ENCODE results near the gene MYBPC2.
"Not testable (repeated sequence)": the region's sequence is repeated elsewhere in the genome, so short reads cannot be mapped to it uniquely, and the experiment has no call there.

Gene MYBPC2

GRCh38 chr19:50466706-50467039 lies 34.0 kb downstream of the MYBPC2 start:
- no peak for DNase-seq (ENCODE audit: low spot score)
- Histone ChIP-seq H3K27ac (no peak overlapping the region), H3K4me3 (no peak overlapping the region)
- no peak for TF ChIP-seq CTCF (IDR thresholded peaks at IDR 0.05)

DNA sequence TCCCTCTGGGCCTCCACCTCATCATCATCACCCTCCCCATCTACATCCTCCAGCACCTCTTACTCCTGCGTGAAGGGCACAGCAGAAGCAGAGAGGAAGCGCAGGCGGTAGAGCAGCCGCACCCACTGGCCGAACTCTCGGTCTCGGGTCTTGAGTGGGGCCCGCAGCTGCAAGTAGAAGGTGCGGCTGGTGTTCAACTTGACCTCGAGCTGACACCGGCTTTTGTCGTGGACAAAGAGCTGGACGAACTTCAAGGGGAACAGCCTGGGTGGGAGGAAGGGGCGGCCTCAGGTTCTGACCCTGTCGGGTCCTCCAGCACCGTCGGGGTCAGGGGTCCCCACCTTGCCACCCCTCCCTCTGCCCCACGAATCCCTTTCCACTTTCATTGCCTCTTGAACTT lies 34.9 kb downstream of the MYBPC2 start:
- Histone ChIP-seq H3K4me3 (no peak overlapping the region), H3K27ac (no peak overlapping the region)
- no peak for TF ChIP-seq CTCF (IDR thresholded peaks at IDR 0.05)
- no peak for DNase-seq (ENCODE audit: low spot score)

DNA sequence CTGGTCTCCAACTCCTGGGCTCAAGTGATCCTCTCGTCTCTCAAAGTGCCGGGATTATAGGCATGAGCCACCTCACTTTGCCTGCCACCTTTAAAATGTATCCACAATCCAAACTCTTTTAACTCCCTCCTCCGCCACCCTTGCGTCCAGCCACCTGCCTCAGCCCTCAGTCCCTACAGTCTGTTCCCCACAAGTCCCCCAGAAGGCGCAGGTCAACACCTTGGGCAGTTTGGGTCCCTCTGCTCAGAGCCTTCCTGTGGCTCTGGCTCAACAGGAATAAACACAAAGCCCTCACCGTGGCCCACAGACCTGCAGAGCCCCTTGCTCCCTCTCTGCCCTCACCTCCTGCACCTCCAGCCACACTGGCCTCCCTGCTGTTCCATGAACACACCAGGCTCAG lies 36.1 kb downstream of the MYBPC2 start:
- DNase-seq (ENCODE audit: low spot score): no peak

DNA sequence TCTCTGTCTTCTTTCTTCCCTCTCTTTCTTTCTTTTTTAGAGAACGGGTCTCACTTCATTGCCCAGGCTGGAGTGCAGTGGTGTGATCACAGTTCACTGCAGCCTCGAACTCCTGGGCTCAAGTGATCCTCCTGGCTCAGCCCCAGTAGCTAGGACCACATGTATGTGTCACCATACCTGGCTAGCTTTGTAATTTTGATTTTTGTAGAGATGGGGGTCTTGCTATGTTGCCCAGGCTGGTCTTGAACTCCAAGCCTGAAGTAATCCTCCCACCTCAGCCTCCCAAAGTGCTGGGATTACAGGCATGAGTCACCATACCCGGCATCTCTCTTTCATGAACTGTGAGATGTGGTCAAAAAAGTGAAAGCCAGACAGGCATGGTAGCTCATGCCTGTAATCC lies 40.6 kb downstream of the MYBPC2 start:
- not testable (repeated sequence) for H3K27ac ChIP-seq; H3K4me3 ChIP-seq; DNase-seq (ENCODE audit: low spot score)

More for the DNA sequence above, 36.1 kb downstream of the MYBPC2 start:
- Histone ChIP-seq H3K4me3 (no peak overlapping the region), H3K27ac (no peak overlapping the region)
- no peak for TF ChIP-seq CTCF (IDR thresholded peaks at IDR 0.05)

GRCh38 chr19:50475101-50475568 lies 42.4 kb downstream of the MYBPC2 start:
- H3K27ac ChIP-seq: no peak overlapping the region
- no peak for TF ChIP-seq CTCF (IDR thresholded peaks at IDR 0.05)
- no peak for DNase-seq (ENCODE audit: low spot score)

DNA sequence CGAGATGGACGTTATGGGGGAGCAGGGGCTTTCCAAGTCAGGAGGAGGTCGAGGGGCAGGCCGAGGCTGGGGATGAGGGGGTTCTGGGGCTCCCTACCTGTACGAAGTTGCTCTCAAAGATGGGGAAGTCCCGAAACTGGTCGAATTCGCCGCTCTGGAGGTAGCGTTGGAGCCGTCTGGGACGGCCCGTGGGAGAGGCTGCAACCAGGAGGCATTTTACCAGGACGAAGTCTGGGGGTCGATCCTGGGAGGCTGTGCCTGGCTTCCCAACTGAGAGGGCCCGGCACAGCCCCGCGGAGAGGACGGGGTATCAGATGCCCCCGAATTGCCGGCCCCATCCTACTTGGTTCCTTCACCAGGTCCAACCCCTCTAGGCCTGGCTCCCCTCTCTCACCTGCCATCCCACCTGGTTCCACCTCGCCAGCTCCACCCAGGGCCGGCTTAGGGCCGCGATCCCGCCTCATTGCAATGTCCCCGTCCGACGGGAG lies 43.1 kb downstream of the MYBPC2 start:
- Histone ChIP-seq H3K27ac (peak overlapping the region in 1 of 2 donors; percentile 73), H3K4me3 (peak overlapping the region; percentile 81)
- no peak for DNase-seq (ENCODE audit: low spot score)
- TF ChIP-seq CTCF (IDR thresholded peaks at IDR 0.05): no peak

More at GRCh38 chr19:50475101-50475568, 42.4 kb downstream of the MYBPC2 start:
- no peak overlapping the region for H3K4me3 ChIP-seq

DNA sequence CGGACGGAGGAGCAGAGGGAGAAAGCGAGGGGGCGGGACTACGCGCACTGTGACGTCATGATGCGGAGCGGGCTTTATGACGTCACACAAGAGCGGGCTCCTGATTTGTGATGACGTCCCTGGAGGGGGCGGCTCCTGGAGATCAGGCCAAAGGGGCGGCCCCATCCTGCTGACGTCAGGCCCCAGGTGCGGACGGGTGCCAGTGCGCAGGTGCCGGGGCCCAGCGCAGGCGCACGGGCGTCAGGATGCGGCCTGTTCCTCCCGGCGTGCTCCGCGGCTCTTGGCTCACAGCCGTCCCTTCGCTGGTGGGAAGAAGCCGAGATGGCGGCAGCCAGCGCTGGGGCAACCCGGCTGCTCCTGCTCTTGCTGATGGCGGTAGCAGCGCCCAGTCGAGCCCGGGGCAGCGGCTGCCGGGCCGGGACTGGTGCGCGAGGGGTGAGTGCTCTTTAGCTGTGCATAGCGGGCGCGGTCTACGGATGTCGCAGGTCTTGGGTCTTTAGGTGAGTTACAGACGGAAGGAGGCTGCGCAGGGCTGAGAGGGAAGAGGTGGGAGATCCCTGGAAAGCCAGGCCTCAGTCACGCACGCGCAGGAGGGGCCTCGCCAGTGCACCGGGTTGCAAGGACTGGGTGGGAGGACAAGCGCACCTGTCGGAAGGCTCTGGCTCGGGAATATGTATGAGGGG lies 43.7 kb downstream of the MYBPC2 start, which contains the start of the genes EMC10 and GARIN5A:
Gene EMC10, plus strand, starts transcription at position 284 of the 683 bp plus-strand sequence. Its CDS starts 38 bp downstream, at position 322.
Gene GARIN5A, minus strand, starts transcription at position 625 of the 683 bp plus-strand sequence. Its CDS starts 460 bp downstream, at position 165.
- peak within 1 kb of the TSS; percentile 81 for H3K4me3 ChIP-seq
- peak within 1 kb of the TSS; percentile 56 to 73 for H3K27ac ChIP-seq
- peak; percentile 92 for DNase-seq (ENCODE audit: low spot score)
- TF ChIP-seq CTCF (IDR thresholded peaks at IDR 0.05): no peak
